Upper lobe of right lung (tissue), 1 donor: ENCODE data around the gene SIVA1. TPM values are rescaled to one million over a fixed set of nuclear protein-coding genes. Genes with fewer than 3 reads are reported as not detected.

Experiments used
- ATAC-seq: fragments of 200-7000 bp; cut with Tn5 transposase; one replicate; pipeline ENCODE4 v1.9.1; 2020; ENCODE audit warnings: mild to moderate bottlenecking, moderate library complexity
- DNase-seq: peaks from one replicate; pipeline ENCODE4 v3.0.0-alpha.2; 2020
- H3K27ac ChIP-seq: fragments of 200-600 bp; one replicate; pipeline ENCODE4 v1.8.0; 2022
- H3K27me3 ChIP-seq: fragments of 200-600 bp; one replicate; pipeline ENCODE4 v1.8.0; 2022; ENCODE audit warnings: mild to moderate bottlenecking
- H3K36me3 ChIP-seq: fragments of 200-600 bp; one replicate; pipeline ENCODE4 v1.8.0; 2022
- H3K4me1 ChIP-seq: fragments of 200-600 bp; one replicate; pipeline ENCODE4 v1.8.0; 2022
- H3K4me3 ChIP-seq: fragments of 200-600 bp; one replicate; pipeline ENCODE4 v1.8.0; 2022; ENCODE audit warnings: mild to moderate bottlenecking
- H3K9me3 ChIP-seq: fragments of 200-600 bp; one replicate; pipeline ENCODE4 v1.8.0; 2022
- CTCF ChIP-seq: fragments of 200-600 bp; IDR thresholded peaks from one replicate; pipeline ENCODE4 v1.8.0; 2022; ENCODE audit warnings: antibody characterized with exemption
- intact Hi-C: fragments of 100-400 bp; cut with DNase I; formaldehyde crosslinking; loops from one replicate; pipeline ENCODE4 v1.11.0; 2022
- total RNA-seq: library from RNA; stranded (reverse); fragmentation: NEBNext Ultra II Directional; extraction: Animal tissue kit (Norgen Biotek cat#: 25700); gene quantifications from one replicate; pipeline ENCODE4 v1.2.1, GENCODE V29; 2021
- donor health status: DM: no; HTN: yes; CAD: no; lungs with severe emphysema.

SIVA1 gene
- total RNA-seq, 1 donor from 2014 or later, result 66.1 TPM

- no peak overlapping the region for H3K4me3 ChIP-seq
- DNase-seq (no peak), ATAC-seq (no peak)
- H3K27ac ChIP-seq, result no peak overlapping the region
- intact Hi-C loops, result no loop called here
- H3K36me3 ChIP-seq, result peaks cover 59% of the 10 kb centered on the region
- TF ChIP-seq CTCF, result no peak
- H3K27me3 ChIP-seq, result no peaks in the 10 kb centered on the region
- no peaks in the 10 kb centered on the region for H3K9me3 ChIP-seq
- H3K4me1 ChIP-seq, result no peaks in the 10 kb centered on the region
Measured at GRCh38 chr14:104710071-104710735, 42.7 kb upstream of the SIVA1 start.

- no peak overlapping the region for H3K4me3 ChIP-seq
- intact Hi-C loops, result no loop called here
- ATAC-seq (no peak), DNase-seq (no peak)
- H3K27ac ChIP-seq, result no peak overlapping the region
- peaks cover 68% of the 10 kb centered on the region for H3K36me3 ChIP-seq
- H3K4me1 ChIP-seq, result no peaks in the 10 kb centered on the region
- no peak for TF ChIP-seq CTCF
- H3K27me3 ChIP-seq, result no peaks in the 10 kb centered on the region
- no peaks in the 10 kb centered on the region for H3K9me3 ChIP-seq
Measured at GRCh38 chr14:104712881-104713734, 39.8 kb upstream of the SIVA1 start.

GRCh38 chr14:104714066-104714465 lies 38.9 kb upstream of the SIVA1 start:
- H3K36me3 ChIP-seq, result peaks cover 73% of the 10 kb centered on the region
- TF ChIP-seq CTCF, result no peak
- ATAC-seq, result no peak

GRCh38 chr14:104714681-104715080 lies 38.3 kb upstream of the SIVA1 start:
- H3K4me1 ChIP-seq, result no peaks in the 10 kb centered on the region
- no peak overlapping the region for H3K4me3 ChIP-seq
- intact Hi-C loops, result no loop called here
- H3K9me3 ChIP-seq, result no peaks in the 10 kb centered on the region
- no peak overlapping the region for H3K27ac ChIP-seq
- TF ChIP-seq CTCF, result no peak
- no peak for ATAC-seq
- DNase-seq, result no peak
- peaks cover 70% of the 10 kb centered on the region for H3K36me3 ChIP-seq
- no peaks in the 10 kb centered on the region for H3K27me3 ChIP-seq

More at GRCh38 chr14:104714066-104714465, 38.9 kb upstream of the SIVA1 start:
- intact Hi-C loops, result no loop called here
- Histone ChIP-seq H3K27me3 (no peaks in the 10 kb centered on the region), H3K27ac (no peak overlapping the region), H3K4me1 (no peaks in the 10 kb centered on the region), H3K4me3 (no peak overlapping the region), H3K9me3 (no peaks in the 10 kb centered on the region)
- DNase-seq, result no peak

- no peak for TF ChIP-seq CTCF
- H3K27ac ChIP-seq, result no peak overlapping the region
- no peaks in the 10 kb centered on the region for H3K4me1 ChIP-seq
- ATAC-seq (no peak), DNase-seq (no peak)
- H3K9me3 ChIP-seq, result no peaks in the 10 kb centered on the region
- intact Hi-C loops, result no loop called here
- H3K27me3 ChIP-seq, result no peaks in the 10 kb centered on the region
- H3K36me3 ChIP-seq, result peaks cover 63% of the 10 kb centered on the region
- no peak overlapping the region for H3K4me3 ChIP-seq
Measured at GRCh38 chr14:104715416-104715815, 37.5 kb upstream of the SIVA1 start.
